Measurements from ENCODE around the gene ANKRD13C.

GRCh38 chr1:70319750-70320149 lies 34.8 kb downstream of the ANKRD13C start:
- TF ChIP-seq REST (IDR thresholded peaks at IDR 0.05; ENCODE audit: low read depth) (no peak), EP300 (IDR thresholded peaks at IDR 0.05; ENCODE audit: borderline replicate concordance) (no peak), TAF1 (IDR thresholded peaks at IDR 0.05; ENCODE audit: low read depth) (no peak), RAD21 (IDR thresholded peaks at IDR 0.05; ENCODE audit: low read depth) (no peak), YY1 (IDR thresholded peaks at IDR 0.05; ENCODE audit: low read depth) (no peak), EGR1 (IDR thresholded peaks at IDR 0.05) (no peak), CEBPB (IDR thresholded peaks at IDR 0.05) (no peak), TEAD4 (IDR thresholded peaks at IDR 0.05) (no peak), FOXM1 (IDR thresholded peaks at IDR 0.05; ENCODE audit: borderline replicate concordance, low read depth) (no peak)

Data from Ishikawa (cell line).